Measurements from ENCODE around the gene EDDM3A.

- no peak for TF ChIP-seq YY1 (IDR thresholded peaks at IDR 0.05; ENCODE audit: insufficient read depth, insufficient read length)
- no peak for TF ChIP-seq ZNF274 (IDR thresholded peaks at IDR 0.05; ENCODE audit: low read depth, low read length)
- no peak for TF ChIP-seq SUZ12 (IDR thresholded peaks at IDR 0.05; ENCODE audit: extremely low read depth, insufficient read depth, insufficient read length)
Observed at GRCh38 chr14:20748439-20748838, 2.8 kb downstream of the EDDM3A start.

Data from NT2/D1 (cell line).